GM19395 (cell line): Measurements from ENCODE around the gene DEFB127.
"Not testable (repeated sequence)": the region's sequence is repeated elsewhere in the genome, so short reads cannot be mapped to it uniquely, and the experiment has no call there.

ENCODE experiments used
- ATAC-seq: cut with Tn5 transposase; IDR thresholded peaks from one replicate; pipeline ENCODE4 v1.9.1; 2021; ENCODE audit warnings: mild to moderate bottlenecking, moderate library complexity; ENCODE audit not compliant: unreplicated experiment

DEFB127 gene, protein sequence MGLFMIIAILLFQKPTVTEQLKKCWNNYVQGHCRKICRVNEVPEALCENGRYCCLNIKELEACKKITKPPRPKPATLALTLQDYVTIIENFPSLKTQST

GRCh38 chr20:157154-157553 is at the start of gene DEFB127:
Gene DEFB127 (plus strand): TSS chr20:157454. CDS start chr20:157545, 91 bp downstream.
- ATAC-seq = no peak

GRCh38 chr20:112396-112795 is 44.9 kb upstream of the DEFB127 start:
- ATAC-seq = no peak

- ATAC-seq = no peak
These were observed 39.7 kb upstream of the DEFB127 start for GRCh38 chr20:117518-117917.

DNA sequence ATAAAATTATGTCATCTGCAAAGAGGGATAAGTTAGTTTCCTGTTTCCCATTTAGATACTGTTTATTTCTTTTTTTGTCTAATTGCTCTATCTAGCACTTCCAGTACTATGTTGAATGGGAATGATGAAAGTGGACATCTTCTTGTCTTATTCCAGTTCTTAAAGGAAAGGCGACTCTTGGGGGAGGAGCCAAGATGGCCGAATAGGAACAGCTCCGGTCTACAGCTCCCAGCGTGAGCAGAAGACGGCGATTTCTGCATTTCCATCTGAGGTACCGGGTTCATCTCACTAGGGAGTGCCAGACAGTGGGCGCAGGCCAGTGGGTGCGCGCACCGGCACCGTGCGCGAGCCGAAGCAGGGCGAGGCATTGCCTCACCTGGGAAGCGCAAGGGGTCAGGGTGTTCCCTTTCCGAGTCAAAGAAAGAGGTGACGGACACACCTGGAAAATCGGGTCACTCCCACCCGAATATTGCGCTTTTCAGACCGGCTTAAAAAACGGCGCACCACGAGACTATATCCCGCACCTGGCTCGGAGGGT is 27.4 kb upstream of the DEFB127 start:
- ATAC-seq = not testable (repeated sequence)

GRCh38 chr20:137668-138490 is 19.4 kb upstream of the DEFB127 start:
- no peak for ATAC-seq

- no peak for ATAC-seq
These were observed 15.0 kb upstream of the DEFB127 start, which contains the start of gene DEFB126 for GRCh38 chr20:142290-142689. Gene DEFB126 (plus strand): TSS chr20:142590. CDS start chr20:142629, 39 bp downstream.

DNA sequence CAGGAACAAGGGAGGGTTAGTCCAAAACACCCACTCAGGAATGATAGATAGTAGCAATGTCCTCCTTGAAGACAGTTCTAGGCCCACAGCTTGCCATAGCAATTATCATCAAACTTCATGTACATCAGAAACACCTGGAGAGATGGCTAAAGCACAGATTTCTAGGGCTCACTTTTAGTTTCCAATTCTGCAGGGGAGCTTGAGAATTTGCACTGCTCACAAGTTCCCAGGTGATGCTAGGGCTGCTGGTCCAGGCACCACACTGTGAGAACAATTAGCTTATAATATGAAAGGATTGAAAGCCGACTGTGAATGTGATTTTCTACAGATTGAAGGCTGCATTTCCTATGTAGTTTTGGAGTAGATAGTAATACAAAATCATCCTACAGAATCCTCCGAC is 11.4 kb upstream of the DEFB127 start:
- no peak for ATAC-seq

- ATAC-seq = no peak
These were observed 5.1 kb upstream of the DEFB127 start for GRCh38 chr20:152131-152530.

DNA sequence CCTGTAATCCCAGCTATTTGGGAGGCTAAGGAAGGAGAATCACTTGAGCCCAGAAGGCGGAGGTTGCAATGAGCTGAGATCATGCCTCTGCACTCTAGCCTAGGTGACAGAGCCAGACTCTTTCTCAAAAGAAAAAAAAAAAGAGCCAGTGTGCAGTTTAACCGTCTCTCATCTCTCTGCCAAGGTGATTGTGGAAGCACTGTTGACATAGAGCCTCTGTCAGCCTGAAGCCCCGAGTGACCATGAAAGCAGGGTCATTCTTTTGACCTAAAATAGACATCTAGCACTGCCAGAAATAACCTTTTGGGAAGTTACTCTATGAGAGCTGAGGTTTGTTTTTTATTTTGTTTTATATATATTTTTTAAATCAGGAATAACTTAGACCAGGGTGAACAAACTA is 7.4 kb downstream of the DEFB127 start:
- no peak for ATAC-seq

GRCh38 chr20:168876-169275 is 11.6 kb downstream of the DEFB127 start:
- no peak for ATAC-seq

- ATAC-seq = no peak
These were observed 27.0 kb downstream of the DEFB127 start for GRCh38 chr20:184288-184687.

GRCh38 chr20:187733-188132 is 30.5 kb downstream of the DEFB127 start:
- ATAC-seq = no peak

DNA sequence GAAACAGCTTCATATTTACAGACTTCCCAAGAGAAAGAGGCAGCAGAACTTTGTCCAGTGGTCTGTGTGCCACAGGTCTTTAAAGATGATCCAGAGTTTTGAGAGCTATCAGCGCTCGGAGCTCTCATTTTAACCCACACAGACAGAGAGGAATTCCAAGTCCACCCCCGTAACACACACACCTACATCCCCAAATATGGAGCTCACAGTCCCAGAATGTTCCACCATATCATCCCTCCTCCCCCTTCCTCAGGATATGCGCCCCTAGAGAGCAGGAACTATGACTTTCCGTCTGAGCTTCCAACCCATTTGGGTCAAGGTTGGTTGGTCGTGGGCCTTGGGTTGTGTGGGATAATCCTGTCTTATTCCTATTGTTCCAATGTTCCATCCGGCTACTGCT is 32.4 kb downstream of the DEFB127 start, which contains the start of gene DEFB128:
Gene DEFB128, minus strand, starts transcription at position 101 of the 400 bp plus-strand sequence. Its CDS starts 88 bp downstream, at position 13.
- ATAC-seq = no peak

- no peak for ATAC-seq
These were observed 41.0 kb downstream of the DEFB127 start for GRCh38 chr20:198225-198624.

DNA sequence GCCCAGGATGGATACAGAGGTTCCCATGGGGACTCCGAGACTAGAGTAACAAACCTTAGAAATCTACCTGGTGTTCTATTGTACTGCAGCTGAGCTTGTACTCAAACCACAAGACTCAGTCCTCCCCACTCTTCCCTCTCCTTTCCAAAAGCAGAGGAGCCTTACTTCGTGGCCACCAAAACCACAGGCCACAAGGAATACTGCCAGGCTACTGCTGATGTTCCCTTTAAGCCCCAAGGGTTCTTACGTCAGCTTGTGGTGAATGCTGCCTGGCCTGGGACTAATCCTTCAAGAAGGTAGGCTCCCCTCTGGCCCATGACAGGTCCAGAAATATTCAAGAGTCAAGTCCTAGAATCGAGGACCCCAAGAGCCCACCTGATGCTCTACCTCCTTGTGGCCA is 42.7 kb downstream of the DEFB127 start:
- ATAC-seq = no peak

DNA sequence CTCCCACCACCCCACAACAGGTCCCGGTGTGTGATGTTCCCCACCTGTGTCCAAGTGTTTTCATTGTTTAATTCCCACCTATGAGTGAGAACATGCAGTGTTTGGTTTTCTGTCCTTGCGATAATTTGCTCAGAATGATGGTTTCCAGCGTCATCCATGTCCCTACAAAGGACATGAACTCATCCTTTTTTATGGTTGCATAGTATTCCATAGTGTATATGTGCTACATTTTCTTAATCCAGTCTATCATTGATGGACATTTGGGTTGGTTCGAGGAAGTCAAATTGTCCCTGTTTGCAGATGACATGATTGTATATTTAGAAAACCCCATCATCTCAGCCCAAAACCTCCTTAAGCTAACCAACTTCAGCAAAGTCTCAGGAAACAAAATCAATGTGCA is 46.4 kb downstream of the DEFB127 start:
- not testable (repeated sequence) for ATAC-seq
